ENCODE data around the gene PGBD5.

GRCh38 chr1:230356869-230357794 lies 69.0 kb downstream of the PGBD5 start:
- TF ChIP-seq EZH2phosphoT487 (IDR thresholded peaks at IDR 0.05; ENCODE audit: borderline replicate concordance, low read depth, low read length): no peak
- no peak for TF ChIP-seq CTCF (conservative IDR thresholded peaks at IDR 0.05; ENCODE audit: low read length)

All from OCI-LY7 (cell line).